Endothelial cell of umbilical vein (primary cell): Measurements from ENCODE around the gene CHN2. TPM values are rescaled to one million over a fixed set of nuclear protein-coding genes. Genes with fewer than 3 reads are reported as not detected.

ENCODE experiments used
- BruUV-seq: library from RNA; stranded (reverse); fragments of 400-500 nt; replicated peaks from 2 replicates; lab custom pipeline; 2021; lab: Mats Ljungman, UMichigan
- CTCF ChIA-PET: fragments of 300-600, 350-600 bp; sonication (Branson Sonifier 250); formaldehyde crosslinking; loops from one replicate; lab custom pipeline; 2021; ENCODE audit warnings: antibody characterized with exemption, inconsistent platforms; lab: Charles Lee
- POLR2A ChIA-PET: fragments of 300-600, 350-600 bp; sonication (Branson Sonifier 250); formaldehyde crosslinking; loops from one replicate; lab custom pipeline; 2021; ENCODE audit warnings: antibody characterized with exemption, inconsistent platforms; lab: Charles Lee
- DNase-seq: peaks from one replicate; pipeline ENCODE4 v3.0.0-alpha.2; 2011; ENCODE audit warnings: low read depth, low spot score
- FAIRE-seq: peaks from 2 replicates; lab custom pipeline; 2011; peaks lifted over from hg19 to GRCh38; lab: Jason Lieb, UNC
- H2AFZ ChIP-seq: 2 replicates; pipeline ENCODE4 v1.6.0; 2012; ENCODE audit warnings: low read depth, low read length, control low read depth, inconsistent platforms
- H3K27ac ChIP-seq: 2 replicates; pipeline ENCODE4 v1.5.1; 2011; ENCODE audit warnings: low read depth, mild to moderate bottlenecking, control low read depth, low read length, moderate library complexity; ENCODE audit not compliant: insufficient read depth
- H3K27me3 ChIP-seq, 2 experiments: 2 replicates each; pipeline versions ENCODE4 v1.6.0 to v1.6.1; 2011; ENCODE audit warnings: low read length in 2 of 2, mixed read lengths in 1 of 2; ENCODE audit not compliant: control insufficient read depth in 2 of 2, insufficient read depth in 2 of 2
- H3K36me3 ChIP-seq, 2 experiments: 2 replicates in 1 of 2; 3 replicates in 1 of 2; pipeline ENCODE4 v1.5.1; 2011; ENCODE audit warnings: low read length in 2 of 2, mild to moderate bottlenecking in 1 of 2, moderate library complexity in 1 of 2; ENCODE audit not compliant: control insufficient read depth in 2 of 2, insufficient read depth in 2 of 2; ENCODE audit errors: extremely low read depth in 1 of 2
- H3K4me1 ChIP-seq: 3 replicates; pipeline ENCODE4 v1.5.1; 2011; ENCODE audit warnings: mild to moderate bottlenecking, low read length; ENCODE audit not compliant: control insufficient read depth, insufficient read depth; ENCODE audit errors: extremely low read depth
- H3K4me2 ChIP-seq: 2 replicates; pipeline ENCODE4 v1.6.1; 2011; ENCODE audit warnings: low read length, control low read depth, mixed read lengths; ENCODE audit not compliant: insufficient read depth
- H3K4me3 ChIP-seq, 3 experiments: fragments of 200-600 bp in 1 of 3; sonication (generic), shearing (Covaris generic) in 1 of 3; replicated peaks in 1 of 3; 2 replicates each; pipeline ENCODE4 v1.5.1; 2011 to 2016; ENCODE audit warnings: control low read depth in 3 of 3, low read length in 3 of 3, mild to moderate bottlenecking in 2 of 3, inconsistent platforms in 1 of 3, low read depth in 1 of 3, moderate library complexity in 1 of 3; ENCODE audit not compliant: insufficient read depth in 1 of 3
- H3K79me2 ChIP-seq: 2 replicates; pipeline ENCODE4 v1.6.0; 2012; ENCODE audit warnings: low read length, inconsistent platforms; ENCODE audit not compliant: control insufficient read depth, insufficient read depth
- H3K9ac ChIP-seq: replicated peaks from 2 replicates; pipeline ENCODE3; 2011; ENCODE audit warnings: low read length, control low read depth; ENCODE audit not compliant: insufficient read depth; ENCODE audit errors: extremely low read depth
- H3K9me1 ChIP-seq: replicated peaks from 3 replicates; pipeline ENCODE4 v1.6.0; 2011; ENCODE audit warnings: mild to moderate bottlenecking, low read length; ENCODE audit not compliant: control insufficient read depth, insufficient read depth; ENCODE audit errors: extremely low read depth
- H3K9me3 ChIP-seq: replicated peaks from 2 replicates; pipeline ENCODE4 v1.5.1; 2012; ENCODE audit warnings: low read length, inconsistent platforms; ENCODE audit not compliant: control insufficient read depth, insufficient read depth
- H4K20me1 ChIP-seq: replicated peaks from 2 replicates; pipeline ENCODE3; 2011; ENCODE audit warnings: mild to moderate bottlenecking, low read length; ENCODE audit not compliant: control insufficient read depth, insufficient read depth; ENCODE audit errors: extremely low read depth
- CTCF ChIP-seq, 2 donors: IDR thresholded peaks; 1 replicate in 1 of 2; 2 replicates in 1 of 2; pipeline ENCODE4 v1.5.1; 2011; ENCODE audit warnings: low read length in 2 of 2, mild to moderate bottlenecking in 2 of 2, moderate library complexity in 2 of 2, control low read depth in 1 of 2, inconsistent platforms in 1 of 2, low read depth in 1 of 2; ENCODE audit not compliant: insufficient read depth in 1 of 2; ENCODE audit errors: extremely low read depth in 1 of 2
- EZH2 ChIP-seq: IDR thresholded peaks from 2 replicates; pipeline ENCODE4 v1.6.1; 2012; ENCODE audit warnings: borderline replicate concordance, low read depth, mild to moderate bottlenecking, moderate library complexity, low read length, inconsistent platforms; ENCODE audit not compliant: severe bottlenecking
- FOS ChIP-seq: IDR thresholded peaks from 2 replicates; pipeline ENCODE4 v1.6.1; 2011; ENCODE audit warnings: mild to moderate bottlenecking, low read length, moderate library complexity, borderline replicate concordance; ENCODE audit not compliant: insufficient read depth
- GATA2 ChIP-seq: IDR thresholded peaks from 2 replicates; pipeline ENCODE4 v1.7.0; 2011; ENCODE audit warnings: low read depth, mild to moderate bottlenecking, moderate library complexity, mixed read lengths, low read length; ENCODE audit not compliant: insufficient read length, insufficient read depth
- JUN ChIP-seq: IDR thresholded peaks from 2 replicates; pipeline ENCODE4 v1.6.1; 2011; ENCODE audit warnings: borderline replicate concordance, low read depth; ENCODE audit not compliant: insufficient read length, insufficient read depth
- MAX ChIP-seq: IDR thresholded peaks from 2 replicates; pipeline ENCODE4 v1.6.1; 2011; ENCODE audit not compliant: insufficient read depth, insufficient read length
- MYC ChIP-seq: IDR thresholded peaks from one replicate; pipeline ENCODE4 v1.6.1; 2011; ENCODE audit warnings: mild to moderate bottlenecking, low read depth, low read length
- POLR2A ChIP-seq: IDR thresholded peaks from 2 replicates; pipeline ENCODE4 v1.6.1; 2012; ENCODE audit warnings: low read depth, mild to moderate bottlenecking, control low read depth, low read length
- POLR2AphosphoS5 ChIP-seq: IDR thresholded peaks from 2 replicates; pipeline ENCODE4 v1.6.1; 2012; ENCODE audit warnings: low read depth, mild to moderate bottlenecking, control low read depth, low read length, moderate library complexity; ENCODE audit not compliant: insufficient read depth
- dilution Hi-C: fragments of 300-500 bp; cut with MboI; formaldehyde crosslinking; loops from one replicate; pipeline ENCODE4 v1.15.0; 2019; ENCODE audit warnings: low sequenced_read_pairs; ENCODE audit not compliant: extremely low pct_ligation_motif_present
- intact Hi-C: fragments of 100-400 bp; cut with micrococcal nuclease; formaldehyde crosslinking; loops from one replicate; pipeline ENCODE4 v1.10.0; 2022
- polyA plus RNA-seq, 4 experiments: library from polyadenylated mRNA; depleted of rRNA in 3 of 4; stranded (reverse) in 3 of 4; unstranded in 1 of 4; fragments of >200 nt; gene quantifications; 2 replicates each; pipeline versions ENCODE4 v1.2.1 to v1.2.3, GENCODE V29; 2011 to 2012; ENCODE audit warnings: missing spikeins in 1 of 4
- total RNA-seq: library from RNA; stranded (reverse); gene quantifications from 2 replicates; pipeline ENCODE4 v1.2.3, GENCODE V29; 2021

CHN2 gene
- total and polyA plus RNA-seq, 2 donors (not counting 3 experiments of a cell fraction or from before 2014, with no cell fraction given) = 1.4 to 5.0 TPM

- DNase-seq (no peak), FAIRE-seq (no peak)
- no peak overlapping the region for H2AFZ ChIP-seq
- no peak overlapping the region for H3K27ac ChIP-seq
- H3K4me3 ChIP-seq = no peak overlapping the region
- ChIA-PET POLR2A (no interaction called here), CTCF (interaction anchor here (0.7 to 0.9 kb wide), 2 partner anchors 9 to 313 kb away, joined by 3 read pairs; no protein-coding TSS in a partner anchor)
- intact Hi-C loops (loop anchor here (10.0 kb wide), 1 partner anchor 215 kb away; no protein-coding TSS in a partner anchor), dilution Hi-C loops (no loop called here)
- H3K9me1 ChIP-seq = no peaks in the 10 kb centered on the region
- no peaks in the 10 kb centered on the region for H3K27me3 ChIP-seq
- no peaks in the 10 kb centered on the region for H3K79me2 ChIP-seq
- peaks cover 17% of the 10 kb centered on the region for H3K4me1 ChIP-seq
- BruUV-seq = no TSS peak
- no peak overlapping the region for H3K9ac ChIP-seq
- no peak for TF ChIP-seq MAX
- no peak for TF ChIP-seq FOS
- TF ChIP-seq POLR2AphosphoS5 = no peak
- no peak for TF ChIP-seq MYC
- TF ChIP-seq POLR2A = no peak
- TF ChIP-seq GATA2 = no peak
- TF ChIP-seq EZH2 = no peak
- no peak for TF ChIP-seq JUN
- TF ChIP-seq CTCF (IDR thresholded peaks at IDR 0.05; ENCODE audit: extremely low read depth in 1 of 2, insufficient read depth in 1 of 2, low read depth in 1 of 2, low read length in 2 of 2) = no peak
- H3K9me3 ChIP-seq = no peaks in the 10 kb centered on the region
- H3K4me2 ChIP-seq = no peak overlapping the region
- H3K36me3 ChIP-seq = no peaks in the 10 kb centered on the region
- H4K20me1 ChIP-seq = no peaks in the 10 kb centered on the region
These were observed 75.4 kb downstream of the CHN2 start for GRCh38 chr7:29269935-29270334.
